HK-2 (cell line): ENCODE results near the gene TMEM123.

Source experiments
- DNase-seq: peaks from one replicate; pipeline ENCODE4 v3.0.0-alpha.2; 2018; ENCODE audit not compliant: unreplicated experiment

Gene TMEM123

DNA sequence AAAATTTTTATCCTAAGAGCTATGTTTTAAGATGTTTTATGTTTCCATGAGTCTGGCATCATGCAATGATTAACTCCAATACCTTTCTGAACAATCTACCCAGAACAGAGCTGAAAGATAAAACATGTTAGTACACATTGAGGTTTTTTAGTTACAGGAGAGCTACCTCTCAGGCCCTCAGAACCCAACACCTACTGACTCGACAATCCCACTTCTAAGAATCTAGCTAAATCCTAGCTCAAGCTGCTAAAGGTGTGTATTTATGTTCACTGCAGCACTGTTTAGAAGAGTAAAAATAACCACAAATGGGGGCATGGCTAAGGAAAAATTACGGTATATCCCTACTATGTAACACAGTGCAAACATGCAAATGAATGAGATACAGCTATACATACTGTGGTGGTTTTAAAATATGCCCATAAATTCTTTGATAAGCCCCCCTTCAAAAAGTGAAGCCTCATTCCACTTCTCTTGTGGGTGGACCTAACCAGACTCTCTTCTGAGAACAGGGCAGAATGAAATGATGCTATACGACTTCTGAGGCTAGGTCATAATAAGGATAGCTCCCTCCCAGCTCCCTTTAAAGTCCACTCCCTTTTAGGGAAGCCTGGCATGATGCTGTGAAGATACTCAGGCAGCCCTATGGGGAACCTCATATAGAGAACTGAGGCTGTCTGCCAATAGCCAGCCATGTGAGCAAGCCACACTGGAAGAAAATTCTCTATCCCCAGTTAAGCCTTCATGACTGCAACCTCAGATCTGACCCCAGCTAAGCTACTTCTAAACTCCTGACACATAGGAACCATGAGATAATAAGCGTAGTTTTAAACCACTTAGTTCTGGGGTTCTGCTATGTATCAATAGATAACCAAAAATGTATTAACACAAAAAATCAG lies 29.5 kb downstream of the TMEM123 start:
- DNase-seq: no peak

DNA sequence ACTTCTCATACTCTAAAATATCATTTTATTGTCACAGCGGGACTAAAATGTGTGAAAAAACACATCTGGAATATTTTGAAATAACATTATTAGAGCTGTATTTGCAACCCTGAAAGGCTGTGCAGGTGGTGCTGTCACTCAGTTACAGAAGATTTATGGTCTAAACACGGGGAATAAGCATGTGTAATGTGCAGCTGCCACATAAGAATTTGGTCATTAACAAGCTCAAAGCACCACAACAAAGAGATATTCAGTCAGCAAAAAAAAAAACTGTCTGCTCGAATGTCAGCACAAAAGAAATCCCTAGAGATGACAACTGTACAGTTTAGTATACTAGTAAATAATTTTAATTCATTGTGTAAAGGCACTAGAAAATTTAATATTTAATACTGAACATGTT lies 31.3 kb downstream of the TMEM123 start:
- DNase-seq: no peak

DNA sequence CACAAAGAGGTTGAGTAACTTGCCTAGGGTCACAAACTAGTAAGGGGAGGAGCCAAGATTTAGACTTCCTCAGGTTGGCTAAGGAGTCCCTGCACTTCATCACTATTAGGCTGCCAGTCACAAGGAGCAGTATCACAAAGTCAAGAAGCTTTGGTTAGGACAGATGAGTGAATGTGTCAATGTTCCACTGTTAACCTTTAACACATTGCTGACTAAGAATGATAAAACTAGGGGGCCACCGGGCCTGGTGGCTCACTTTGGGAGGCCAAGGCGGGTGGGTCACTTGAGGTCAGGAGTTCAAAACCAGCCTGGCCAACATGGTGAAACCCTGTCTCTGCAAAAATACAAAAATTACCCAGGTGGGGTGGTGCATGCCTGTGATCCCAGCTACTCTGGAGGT lies 32.0 kb downstream of the TMEM123 start:
- DNase-seq: no peak

DNA sequence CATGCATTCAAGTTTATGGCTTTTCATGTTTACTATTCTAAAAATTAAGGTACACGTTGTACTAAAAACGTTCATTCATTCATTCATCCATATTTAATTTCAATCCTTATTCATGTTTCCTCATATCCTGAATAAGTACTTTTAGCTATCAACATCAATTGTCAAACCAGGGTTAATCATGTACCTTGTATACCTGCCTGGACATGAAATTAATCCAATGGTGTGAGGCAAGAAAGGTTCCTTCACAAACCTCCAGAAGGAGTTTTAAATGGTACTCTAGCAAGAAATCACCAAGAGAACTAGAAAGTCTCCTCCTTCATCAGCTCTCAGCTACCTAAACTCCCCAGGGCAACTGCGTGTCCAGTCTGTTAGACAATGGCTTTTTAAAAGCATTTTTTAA lies 33.4 kb downstream of the TMEM123 start:
- no peak for DNase-seq

DNA sequence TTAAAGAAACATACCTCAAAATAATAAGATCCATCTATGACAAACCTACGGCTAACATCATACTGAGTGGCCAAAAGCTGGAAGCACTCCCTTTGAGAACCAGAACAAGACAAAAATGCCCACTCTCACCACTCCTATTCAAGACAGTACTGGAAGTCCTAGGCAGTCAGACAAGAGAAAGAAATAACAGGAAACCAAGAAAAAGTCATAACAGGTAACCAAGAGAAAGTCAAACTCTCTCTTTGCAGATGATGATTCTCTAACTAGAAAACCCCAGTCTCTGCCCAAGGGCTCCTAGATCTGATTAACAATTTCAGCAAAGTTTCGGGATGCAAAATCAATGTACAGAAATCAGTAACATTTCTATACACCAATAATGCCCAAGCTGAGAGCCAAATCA lies 35.6 kb downstream of the TMEM123 start:
- DNase-seq: no peak

DNA sequence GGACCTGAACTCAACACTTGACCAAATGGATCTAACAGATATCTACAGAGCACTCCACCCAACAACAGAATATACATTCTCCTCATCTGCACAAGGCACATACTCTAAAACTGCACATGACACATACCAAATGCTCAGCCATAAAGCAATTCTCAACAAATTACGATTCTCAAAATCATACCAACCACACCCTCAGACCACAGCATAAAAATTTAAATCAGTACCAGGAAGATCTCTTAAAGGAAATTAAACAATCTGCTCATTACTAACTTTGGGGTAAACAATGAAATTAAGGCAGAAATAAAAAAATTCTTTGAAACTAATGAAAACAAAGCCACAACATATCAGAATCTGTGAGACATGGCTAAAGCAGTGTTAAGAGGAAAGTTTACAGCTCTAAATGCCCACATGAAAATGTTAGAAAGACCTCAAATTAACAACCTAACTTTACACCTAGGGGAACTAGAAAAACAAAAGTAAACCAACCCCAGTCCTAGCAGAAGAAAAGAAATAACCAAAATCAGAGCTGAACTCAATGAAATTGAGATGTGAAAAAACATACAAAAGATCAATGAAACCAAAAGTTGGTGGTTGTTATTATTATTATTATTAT lies 37.2 kb downstream of the TMEM123 start:
- no peak for DNase-seq

DNA sequence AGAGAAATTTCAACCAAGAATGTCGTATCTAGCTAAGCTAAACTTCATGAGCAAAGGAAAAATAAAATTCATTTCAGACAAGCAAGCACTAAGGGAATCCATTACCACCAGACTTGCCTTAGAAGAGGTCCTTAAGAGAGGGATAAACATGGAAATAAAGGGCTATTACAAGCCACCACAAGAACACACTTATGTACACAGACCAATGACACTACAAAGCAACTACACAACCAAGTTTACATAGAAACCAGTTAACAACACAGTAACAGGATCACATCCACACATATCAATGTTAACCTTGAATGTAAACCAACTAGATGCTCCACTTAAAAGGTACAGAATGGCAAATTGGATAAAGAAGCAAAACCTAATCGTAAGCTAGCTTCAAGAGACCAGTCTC lies 38.0 kb downstream of the TMEM123 start:
- DNase-seq: no peak

DNA sequence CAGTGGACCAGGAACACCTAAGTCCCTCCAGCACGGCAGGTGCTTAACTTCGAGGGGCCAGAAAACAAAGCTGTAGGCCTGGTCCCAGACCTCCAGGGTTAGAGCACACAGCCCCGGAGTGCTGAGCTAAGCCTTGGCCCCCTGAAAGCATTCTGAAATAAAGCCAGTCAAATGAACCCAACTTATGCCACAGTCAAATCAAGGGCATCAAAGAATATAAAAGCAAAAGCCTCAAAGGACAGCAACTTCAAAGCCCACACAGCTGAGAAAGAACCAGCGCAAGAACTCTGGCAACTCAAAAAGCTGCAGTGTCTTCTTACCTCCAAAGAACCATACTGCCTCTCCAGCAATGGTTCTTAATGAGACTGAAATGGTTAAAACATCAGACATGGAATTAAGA lies 39.1 kb downstream of the TMEM123 start:
- no peak for DNase-seq

DNA sequence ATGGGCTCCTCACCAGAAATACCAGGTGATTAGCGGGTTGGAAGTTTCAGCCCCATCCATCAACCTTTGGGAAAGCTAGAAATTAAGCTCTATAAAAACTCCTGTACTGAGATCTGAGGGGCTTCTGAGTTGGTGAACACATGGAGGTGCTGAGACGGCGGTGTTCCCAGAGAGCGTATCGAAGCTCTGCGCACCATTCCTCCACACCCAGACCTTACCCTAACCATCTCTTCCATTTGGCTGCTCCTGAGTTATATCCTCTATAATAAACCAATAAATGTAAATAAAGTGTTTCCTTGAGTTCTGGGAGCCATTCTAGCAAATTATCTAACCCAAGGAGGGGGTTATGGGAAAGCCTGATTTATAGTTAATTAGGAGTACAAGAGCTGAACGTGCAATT lies 41.4 kb downstream of the TMEM123 start:
- no peak for DNase-seq

DNA sequence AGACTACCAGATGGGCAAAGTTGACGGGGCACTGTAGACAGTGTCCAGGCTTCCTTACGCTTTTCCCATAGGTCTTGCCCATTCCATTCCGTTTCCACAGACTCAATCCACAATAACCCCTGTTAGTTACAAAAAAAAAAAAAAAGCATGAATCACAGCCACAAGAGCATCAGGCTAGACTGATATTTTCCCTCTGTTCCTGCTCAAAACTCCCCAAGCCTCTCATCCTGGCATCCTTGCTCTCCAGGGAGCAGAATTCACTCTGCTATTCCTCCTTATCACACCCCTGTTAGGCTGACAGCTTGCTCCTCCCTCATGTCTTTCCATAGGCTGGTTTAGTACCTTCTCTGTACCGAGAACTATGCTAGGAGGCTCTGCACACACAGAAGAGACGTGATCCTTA lies 42.2 kb downstream of the TMEM123 start:
- DNase-seq: no peak

DNA sequence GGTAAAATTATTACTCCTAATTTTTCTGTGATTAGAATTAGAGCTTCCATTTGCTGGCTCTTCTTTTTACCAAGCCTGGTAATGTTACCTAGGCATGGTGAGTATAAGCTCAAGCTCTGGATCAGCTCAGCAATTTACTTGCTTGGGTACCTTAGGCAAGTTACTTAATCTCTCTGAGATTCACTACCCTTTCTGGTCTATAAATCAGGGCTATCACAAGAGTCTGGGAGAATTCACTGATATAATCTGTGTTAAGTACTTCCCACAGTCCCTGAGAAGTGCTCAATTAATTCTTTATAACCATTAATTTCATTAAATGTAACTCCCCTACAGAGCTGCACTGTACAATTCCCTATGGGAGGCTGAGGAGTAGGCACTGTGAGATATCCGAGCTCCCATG lies 44.2 kb downstream of the TMEM123 start:
- no peak for DNase-seq

DNA sequence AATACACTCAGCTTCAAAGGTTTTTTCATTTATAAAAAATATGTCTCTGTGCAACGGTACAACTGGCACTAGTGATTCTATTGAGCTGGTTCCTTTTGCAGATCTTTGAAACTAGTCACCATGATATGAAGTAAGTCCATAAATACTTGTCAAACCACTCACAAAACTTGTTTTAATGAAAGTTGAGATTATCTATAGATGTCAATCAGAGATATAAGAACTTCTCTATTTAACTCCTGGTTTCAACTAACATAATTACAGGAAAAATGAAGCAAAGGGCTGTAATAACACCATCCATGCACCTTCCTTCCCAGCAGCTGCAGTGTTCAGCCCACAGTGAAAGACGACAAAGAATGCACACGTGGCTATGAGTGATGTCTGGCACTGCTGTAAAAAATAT lies 44.7 kb downstream of the TMEM123 start:
- no peak for DNase-seq

DNA sequence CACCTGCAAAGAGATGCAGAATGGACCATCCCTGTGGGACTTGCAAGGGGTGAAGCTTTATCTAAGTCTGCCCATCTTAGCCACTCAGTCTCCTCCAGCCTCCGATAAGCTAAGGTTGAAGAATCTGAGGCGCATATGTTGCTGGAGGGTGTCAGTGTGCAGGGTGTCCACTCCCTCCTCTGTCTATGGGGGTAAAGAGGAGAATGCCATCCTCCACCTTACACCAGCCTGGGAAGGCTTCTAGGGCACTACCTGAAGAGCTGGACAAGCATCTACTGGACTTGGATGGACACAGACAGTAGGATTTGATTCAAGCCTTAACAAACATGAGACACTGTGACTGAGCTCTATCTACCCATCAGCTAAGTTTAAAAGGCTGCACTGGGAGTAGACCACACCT lies 46.5 kb downstream of the TMEM123 start:
- no peak for DNase-seq

DNA sequence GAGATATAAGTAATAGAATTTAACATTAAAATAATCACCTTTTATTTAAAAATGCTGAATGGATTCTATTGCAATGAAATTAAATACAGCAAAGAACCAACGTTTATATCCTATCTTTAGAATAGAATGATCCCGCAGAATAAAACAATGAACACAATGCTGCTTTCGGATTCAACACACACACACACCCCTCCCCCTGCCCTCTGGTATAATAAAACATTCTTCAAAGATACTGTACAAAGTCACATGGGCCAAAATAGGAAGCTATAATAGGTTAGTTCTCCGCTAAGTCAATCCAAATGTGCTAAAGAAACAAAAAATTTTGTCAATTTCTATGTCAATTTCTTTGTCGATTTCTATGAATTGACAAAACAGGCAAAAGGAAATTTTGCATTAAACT lies 47.1 kb downstream of the TMEM123 start:
- no peak for DNase-seq

DNA sequence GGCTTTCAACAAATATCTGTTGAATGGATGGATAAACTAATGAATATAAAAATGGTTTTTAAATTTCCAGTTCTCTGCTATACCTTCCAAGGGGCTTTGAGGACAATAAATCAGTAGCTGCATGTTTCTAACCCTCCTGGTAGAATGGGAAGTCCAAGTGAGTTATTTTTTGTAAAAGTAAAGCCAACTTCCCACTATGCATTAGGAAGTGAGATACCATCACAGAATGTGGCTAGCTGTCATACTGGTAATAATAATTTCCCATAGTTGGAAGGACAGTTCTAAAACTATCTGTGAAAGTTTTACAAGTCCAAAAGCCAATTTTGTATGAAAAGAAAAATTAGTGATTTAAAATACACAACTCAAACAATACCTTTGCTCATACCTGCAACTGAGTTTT lies 50.0 kb downstream of the TMEM123 start:
- DNase-seq: no peak

DNA sequence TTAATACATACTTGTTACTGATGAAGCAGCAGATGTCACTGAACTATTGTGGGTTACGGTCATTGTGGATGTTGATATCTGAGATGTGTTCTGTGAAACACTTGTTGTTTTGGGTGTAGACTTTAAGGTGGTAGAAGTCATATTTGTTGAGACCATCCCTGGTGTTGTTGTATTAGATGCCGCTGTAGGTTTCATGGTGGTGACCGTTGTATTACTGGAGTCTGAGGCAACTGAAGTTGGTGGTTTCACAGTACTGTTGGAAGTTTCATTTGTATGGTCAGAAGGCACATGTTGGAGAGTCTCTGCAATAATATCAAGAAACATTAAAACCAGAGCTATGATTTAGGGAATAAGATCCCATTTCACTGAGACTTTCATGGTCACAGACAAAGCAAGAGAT lies 50.7 kb downstream of the TMEM123 start:
- no peak for DNase-seq

DNA sequence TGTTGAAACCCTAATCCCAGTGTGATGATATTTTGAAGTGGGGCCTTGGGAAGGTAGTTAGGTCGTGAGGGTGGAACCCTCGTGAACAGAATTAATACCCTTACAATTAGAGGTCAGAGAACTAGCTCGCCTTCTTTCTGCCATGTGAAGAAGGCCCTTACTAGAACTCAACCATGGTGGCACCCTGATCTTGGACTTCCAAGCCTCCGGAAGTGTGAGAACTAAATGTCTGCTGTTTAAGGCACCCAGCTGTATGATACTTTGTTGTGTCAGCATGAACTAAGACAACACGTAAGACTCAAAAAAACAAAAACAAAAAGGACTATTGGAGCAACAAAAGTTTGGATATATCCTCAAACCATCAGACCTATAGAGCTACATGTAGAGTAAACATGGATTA lies 52.0 kb downstream of the TMEM123 start:
- DNase-seq: no peak

DNA sequence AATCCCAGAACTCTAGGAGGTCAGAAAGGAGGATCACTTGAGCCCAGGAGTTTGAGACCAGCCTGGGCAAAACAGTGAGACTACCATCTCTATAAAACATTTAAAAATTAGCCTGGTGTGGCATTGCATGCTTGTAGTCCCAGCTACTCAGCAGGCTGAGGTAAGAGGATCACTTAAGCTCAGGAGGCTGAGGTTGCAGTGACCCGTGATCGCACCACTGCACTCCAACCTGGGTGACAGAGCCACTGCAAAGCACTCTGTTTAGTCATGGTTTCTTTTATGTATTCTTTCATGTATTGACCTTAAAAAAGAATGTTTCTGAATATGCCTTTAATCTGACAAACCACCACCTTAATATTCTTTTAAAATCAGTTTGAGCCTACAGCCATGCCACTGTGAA lies 53.4 kb downstream of the TMEM123 start:
- DNase-seq: no peak

DNA sequence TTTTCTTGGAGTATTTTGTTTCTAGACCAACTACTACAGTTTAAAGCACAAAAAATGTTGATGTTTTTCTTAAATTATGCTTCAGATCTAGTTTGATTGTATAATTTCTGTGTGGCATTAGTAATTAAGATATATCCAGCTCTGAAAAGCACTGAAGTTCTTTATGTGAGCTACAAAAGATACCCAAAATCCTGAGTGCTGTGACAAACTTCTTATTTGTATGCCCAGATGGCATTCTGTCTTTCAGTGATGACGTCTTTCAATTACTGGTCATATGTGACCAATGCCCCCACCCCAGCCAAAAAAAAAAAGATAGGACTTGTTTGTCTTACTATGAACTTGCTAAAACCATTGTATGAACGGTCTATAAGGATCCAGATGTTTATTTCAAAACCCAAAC lies 54.3 kb downstream of the TMEM123 start:
- DNase-seq: no peak

DNA sequence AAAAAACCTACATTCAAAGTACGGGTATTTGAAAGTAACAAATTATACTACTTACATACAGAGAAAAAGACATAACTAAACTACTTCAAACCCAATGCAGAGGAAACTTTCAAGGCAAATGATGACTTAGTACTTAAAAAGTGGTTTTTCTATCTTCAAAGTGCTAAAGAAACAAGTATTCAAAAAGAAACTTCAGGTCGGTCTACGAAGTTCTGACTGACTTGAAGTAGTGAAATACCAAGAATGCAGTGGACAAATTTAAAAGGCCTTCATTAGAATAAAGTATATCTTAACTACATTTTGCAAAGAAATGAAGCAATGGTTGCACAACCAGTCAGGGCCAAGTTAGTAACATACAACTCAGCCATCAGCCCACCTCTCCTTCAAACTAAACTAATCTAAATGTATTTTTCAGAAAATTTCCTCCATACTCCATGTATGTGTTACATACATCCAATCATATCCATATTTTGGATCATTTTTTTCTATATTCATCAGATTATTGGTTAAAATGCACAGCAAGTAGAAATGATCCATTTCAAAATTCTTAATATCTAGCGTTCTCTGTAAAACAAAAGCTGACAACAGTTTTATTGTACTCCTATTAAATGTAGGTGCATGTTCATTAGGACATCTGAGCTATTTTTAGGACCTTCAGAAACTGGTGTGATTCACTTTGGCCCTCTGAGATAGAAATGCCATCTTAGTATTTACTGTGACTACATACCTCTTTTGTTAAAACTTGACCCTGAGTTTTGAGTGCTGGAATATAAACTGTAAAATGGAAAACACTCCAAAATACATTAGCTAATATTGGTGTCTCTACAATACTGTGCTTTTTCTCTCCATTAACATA lies 55.6 kb downstream of the TMEM123 start:
- DNase-seq: no peak

DNA sequence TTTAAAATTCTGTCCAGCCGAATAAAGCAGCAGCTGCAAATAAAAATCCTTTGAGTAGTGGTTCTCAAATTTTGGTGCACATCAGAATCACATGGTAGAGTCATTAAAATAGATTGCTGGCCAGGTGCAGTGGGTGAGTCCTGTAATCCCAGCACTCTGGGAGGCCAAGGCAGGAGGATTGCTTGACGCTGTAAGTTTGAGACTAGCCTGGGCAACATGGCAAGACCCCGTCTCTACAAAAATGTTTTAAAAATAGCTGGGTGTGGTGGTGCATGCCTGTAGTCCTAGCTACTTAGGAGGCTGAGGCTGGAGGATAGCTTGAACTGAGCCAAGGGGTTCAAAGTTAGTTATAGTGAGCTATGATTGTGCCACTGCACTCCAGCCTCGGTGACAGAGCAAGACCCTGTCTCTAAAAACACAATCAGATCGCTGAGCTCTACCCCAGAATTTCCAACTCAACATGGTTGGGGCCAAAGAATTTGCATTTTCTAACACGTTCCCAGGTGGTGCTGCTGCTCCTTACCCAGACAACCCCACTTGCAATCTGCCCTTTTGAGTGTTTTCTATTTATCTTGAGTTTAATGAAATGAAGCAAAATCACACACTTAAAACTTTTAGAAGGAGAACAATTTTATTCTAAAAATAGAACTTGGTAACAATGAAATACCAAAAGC lies 56.7 kb downstream of the TMEM123 start:
- DNase-seq: no peak

DNA sequence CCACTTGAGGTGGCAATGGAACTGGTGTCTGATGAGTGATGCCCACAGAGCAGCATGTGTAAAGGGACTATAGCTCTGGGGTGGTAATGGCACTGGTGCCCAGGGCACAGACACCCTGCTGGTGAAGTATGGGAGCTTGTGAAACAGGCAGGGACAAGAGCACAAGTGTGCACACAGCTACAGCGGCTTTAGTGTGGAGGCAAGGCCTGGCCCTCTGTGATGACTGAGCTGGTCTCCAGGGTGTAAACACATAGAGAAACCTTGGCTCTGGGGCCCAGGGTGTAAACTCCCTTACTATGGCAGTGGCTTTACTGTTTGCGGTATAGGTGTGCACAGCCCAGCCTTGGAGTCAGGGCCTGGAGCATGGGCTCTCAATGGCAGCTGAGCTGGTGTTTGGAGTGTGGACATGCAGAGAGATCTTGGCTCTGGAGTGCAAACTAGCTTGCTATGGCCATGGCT lies 59.3 kb downstream of the TMEM123 start:
- DNase-seq: no peak
